Mucosa of rectum (tissue), 2 donors: ENCODE data around the gene CADM1.

ENCODE experiments used
- H3K27ac ChIP-seq, 2 donors: one replicate each; pipeline ENCODE4 v1.7.0; 2013; ENCODE audit warnings: inconsistent platforms in 2 of 2, low read depth in 2 of 2, low read length in 2 of 2
- H3K27me3 ChIP-seq, 2 donors: one replicate each; pipeline ENCODE4 v1.7.0; 2013; ENCODE audit warnings: low read length in 2 of 2; ENCODE audit not compliant: control insufficient read depth in 2 of 2, insufficient read depth in 2 of 2
- H3K36me3 ChIP-seq, 2 donors: one replicate each; pipeline ENCODE4 v1.7.0; 2013; ENCODE audit warnings: low read length in 2 of 2; ENCODE audit not compliant: control insufficient read depth in 2 of 2, insufficient read depth in 2 of 2
- H3K4me1 ChIP-seq, 2 donors: one replicate each; pipeline ENCODE4 v1.7.0; 2013; ENCODE audit warnings: low read length in 2 of 2, mild to moderate bottlenecking in 1 of 2; ENCODE audit not compliant: control insufficient read depth in 2 of 2, insufficient read depth in 2 of 2
- H3K4me3 ChIP-seq, 2 donors: one replicate each; pipeline ENCODE4 v1.7.0; 2013; ENCODE audit warnings: low read length in 2 of 2
- H3K9ac ChIP-seq, 2 donors: one replicate each; pipeline ENCODE4 v1.7.0; 2013; ENCODE audit warnings: low read length in 2 of 2, low read depth in 1 of 2, mild to moderate bottlenecking in 1 of 2
- H3K9me3 ChIP-seq, 2 donors: one replicate each; pipeline ENCODE4 v1.7.0; 2013; ENCODE audit warnings: low read length in 2 of 2; ENCODE audit not compliant: control insufficient read depth in 2 of 2
- donor health status: healthy.
- donor health status: Normal muscosa, but diverticular disease.

The CADM1 gene

GRCh38 chr11:115428306-115428705, 75.9 kb downstream of the CADM1 start:
- H3K9ac ChIP-seq: no peak overlapping the region
- H3K27ac ChIP-seq: no peak overlapping the region
- H3K4me1 ChIP-seq: no peaks in the 10 kb centered on the region
- H3K27me3 ChIP-seq: peaks cover 0 to 7% of the 10 kb centered on the region in 2 donors
- no peaks in the 10 kb centered on the region for H3K9me3 ChIP-seq
- H3K36me3 ChIP-seq: no peaks in the 10 kb centered on the region
- H3K4me3 ChIP-seq: no peak overlapping the region

GRCh38 chr11:115425816-115426215, 78.4 kb downstream of the CADM1 start:
- H3K9me3 ChIP-seq: no peaks in the 10 kb centered on the region
- no peaks in the 10 kb centered on the region for H3K4me1 ChIP-seq
- H3K27me3 ChIP-seq: peaks cover 9 to 19% of the 10 kb centered on the region in 2 donors
- H3K36me3 ChIP-seq: no peaks in the 10 kb centered on the region
- H3K9ac ChIP-seq: no peak overlapping the region
- H3K4me3 ChIP-seq: no peak overlapping the region
- H3K27ac ChIP-seq: no peak overlapping the region

DNA sequence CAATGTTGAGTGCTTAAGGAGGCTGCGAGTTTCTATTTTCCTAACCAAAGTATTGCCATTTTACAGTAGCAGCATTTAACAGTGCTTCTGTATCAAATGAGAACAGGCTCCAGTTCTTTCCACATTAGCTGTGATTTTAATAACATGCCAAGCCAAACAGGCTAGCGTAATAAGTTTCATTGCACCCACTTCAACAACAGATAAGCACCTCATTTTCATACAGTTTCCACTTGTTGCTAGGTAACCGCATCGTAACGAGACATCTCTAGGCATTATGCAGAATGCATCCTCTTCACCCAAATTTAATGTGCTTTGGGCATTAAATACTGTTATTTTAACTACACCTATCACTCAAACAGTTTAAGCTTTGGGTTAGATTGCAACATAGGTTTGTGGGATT, 79.0 kb downstream of the CADM1 start:
- Histone ChIP-seq H3K27me3 (peaks cover 12 to 25% of the 10 kb centered on the region in 2 donors), H3K27ac (no peak overlapping the region), H3K9me3 (no peaks in the 10 kb centered on the region), H3K4me1 (no peaks in the 10 kb centered on the region), H3K4me3 (no peak overlapping the region), H3K9ac (no peak overlapping the region), H3K36me3 (no peaks in the 10 kb centered on the region)

DNA sequence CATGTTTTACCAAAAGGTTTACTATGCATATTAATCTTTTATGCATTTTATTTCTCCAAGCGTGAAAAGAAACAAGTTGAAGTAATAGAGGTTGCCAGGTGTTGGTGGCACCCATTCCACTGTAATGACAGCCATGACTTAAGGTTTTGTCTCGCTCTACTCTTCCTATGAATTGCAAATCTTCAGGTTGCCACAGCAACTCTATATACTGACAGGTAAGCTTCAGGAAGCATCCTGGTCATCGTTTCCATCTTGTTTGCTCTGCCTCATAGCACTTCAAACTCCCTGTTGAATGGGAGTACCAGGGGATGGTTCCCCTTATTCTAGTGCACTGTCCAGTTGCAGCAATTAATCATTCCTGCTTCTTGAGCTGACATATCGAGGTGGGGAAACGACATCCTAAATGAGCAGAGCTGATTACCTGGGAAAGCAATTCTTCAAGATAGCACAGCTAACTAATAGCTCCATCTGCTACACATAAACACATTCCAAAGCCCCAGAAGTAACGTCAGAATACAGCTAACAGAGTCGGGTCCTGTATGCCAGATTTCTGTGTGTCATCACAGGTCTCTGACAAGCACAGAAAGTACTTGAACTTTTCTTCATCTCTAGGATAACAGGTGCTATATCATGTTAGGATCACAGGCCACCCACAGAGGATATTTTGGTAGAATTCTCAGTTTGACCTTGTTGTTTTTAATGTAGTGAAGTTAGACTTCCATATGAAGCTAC, 80.3 kb downstream of the CADM1 start:
- Histone ChIP-seq H3K27me3 (peaks cover 16 to 32% of the 10 kb centered on the region in 2 donors), H3K27ac (no peak overlapping the region), H3K36me3 (no peaks in the 10 kb centered on the region), H3K4me1 (no peaks in the 10 kb centered on the region), H3K9me3 (no peaks in the 10 kb centered on the region), H3K9ac (no peak overlapping the region), H3K4me3 (no peak overlapping the region)

- Histone ChIP-seq H3K9me3 (no peaks in the 10 kb centered on the region), H3K4me1 (no peaks in the 10 kb centered on the region), H3K9ac (no peak overlapping the region), H3K27me3 (peaks cover 17 to 41% of the 10 kb centered on the region in 2 donors), H3K4me3 (no peak overlapping the region), H3K36me3 (no peaks in the 10 kb centered on the region), H3K27ac (no peak overlapping the region)
Observed at GRCh38 chr11:115421992-115422689, 82.1 kb downstream of the CADM1 start.

DNA sequence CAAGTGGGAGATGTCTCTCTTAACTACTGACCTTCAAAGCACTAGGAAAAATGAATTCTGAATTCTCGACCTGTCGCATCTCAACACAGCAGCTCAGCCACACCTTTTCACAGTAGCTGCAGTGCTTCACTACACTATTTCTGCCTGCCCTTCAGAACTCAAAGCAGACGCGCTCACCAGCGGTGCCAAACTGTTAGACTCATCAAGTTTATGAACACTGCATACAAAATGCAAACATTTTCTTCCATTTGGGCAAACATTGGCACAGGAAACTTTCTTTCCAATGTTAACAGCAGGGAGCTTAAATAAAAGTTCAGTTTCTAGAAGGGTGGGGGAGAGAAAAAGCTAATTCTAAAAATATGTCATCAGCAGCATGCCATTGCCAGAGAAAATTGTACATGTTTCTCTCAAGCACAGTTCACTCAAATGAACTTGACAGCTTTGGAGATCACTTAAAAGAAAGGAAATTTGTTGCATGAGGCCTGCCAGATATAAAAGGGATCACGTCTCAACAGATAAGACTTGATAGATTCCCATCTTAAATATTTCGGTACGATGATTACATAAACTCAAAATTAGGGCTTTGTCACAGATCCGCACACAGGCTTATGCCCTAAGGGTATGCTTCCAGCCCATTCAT, 82.7 kb downstream of the CADM1 start:
- no peaks in the 10 kb centered on the region for H3K36me3 ChIP-seq
- H3K4me3 ChIP-seq: no peak overlapping the region
- H3K9me3 ChIP-seq: no peaks in the 10 kb centered on the region
- H3K4me1 ChIP-seq: no peaks in the 10 kb centered on the region
- peaks cover 23 to 43% of the 10 kb centered on the region in 2 donors for H3K27me3 ChIP-seq
- H3K9ac ChIP-seq: no peak overlapping the region
- no peak overlapping the region for H3K27ac ChIP-seq

DNA sequence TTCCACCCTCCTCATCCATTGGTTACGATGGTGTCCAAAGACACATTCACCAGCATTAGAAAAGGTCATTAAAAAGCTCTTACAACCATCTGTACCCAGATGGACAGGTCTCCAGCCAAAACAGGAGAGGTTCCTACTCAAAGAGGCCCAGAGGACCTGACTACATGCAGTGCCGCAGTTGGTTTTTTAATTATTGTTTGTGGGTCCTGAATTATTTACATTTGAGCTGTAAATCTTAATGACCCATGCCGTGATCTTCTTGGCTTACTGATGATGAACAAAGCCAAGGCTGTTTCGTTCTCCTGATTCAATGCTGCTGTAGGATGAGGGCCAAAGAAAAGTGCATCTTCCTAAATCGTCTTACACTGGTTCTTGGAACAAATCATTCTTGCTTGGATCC, 83.7 kb downstream of the CADM1 start:
- H3K9me3 ChIP-seq: no peaks in the 10 kb centered on the region
- H3K36me3 ChIP-seq: no peaks in the 10 kb centered on the region
- no peak overlapping the region for H3K9ac ChIP-seq
- H3K27ac ChIP-seq: no peak overlapping the region
- peaks cover 31 to 40% of the 10 kb centered on the region in 2 donors for H3K27me3 ChIP-seq
- H3K4me1 ChIP-seq: no peaks in the 10 kb centered on the region
- no peak overlapping the region for H3K4me3 ChIP-seq

DNA sequence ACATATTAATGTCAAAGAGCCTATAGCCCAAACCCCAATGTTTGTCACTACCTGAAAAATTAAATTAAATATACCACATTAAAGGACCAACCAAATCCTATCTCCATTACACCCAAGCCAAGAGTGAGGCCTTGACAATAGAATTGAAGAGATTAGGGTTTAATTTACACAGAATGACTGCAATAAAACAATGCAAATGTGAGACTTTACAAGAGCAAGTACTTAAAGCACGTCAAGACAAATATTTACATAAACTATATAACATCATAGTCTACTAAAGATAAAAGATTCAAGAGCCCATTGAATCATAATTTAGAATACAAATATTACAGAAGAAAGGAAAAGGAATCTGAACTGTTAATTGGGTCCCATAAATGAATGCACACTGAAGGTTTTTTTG, 85.6 kb downstream of the CADM1 start:
- Histone ChIP-seq H3K27me3 (peaks cover 31 to 40% of the 10 kb centered on the region in 2 donors), H3K4me3 (no peak overlapping the region), H3K4me1 (no peaks in the 10 kb centered on the region), H3K36me3 (no peaks in the 10 kb centered on the region), H3K9me3 (no peaks in the 10 kb centered on the region), H3K27ac (no peak overlapping the region), H3K9ac (no peak overlapping the region)

DNA sequence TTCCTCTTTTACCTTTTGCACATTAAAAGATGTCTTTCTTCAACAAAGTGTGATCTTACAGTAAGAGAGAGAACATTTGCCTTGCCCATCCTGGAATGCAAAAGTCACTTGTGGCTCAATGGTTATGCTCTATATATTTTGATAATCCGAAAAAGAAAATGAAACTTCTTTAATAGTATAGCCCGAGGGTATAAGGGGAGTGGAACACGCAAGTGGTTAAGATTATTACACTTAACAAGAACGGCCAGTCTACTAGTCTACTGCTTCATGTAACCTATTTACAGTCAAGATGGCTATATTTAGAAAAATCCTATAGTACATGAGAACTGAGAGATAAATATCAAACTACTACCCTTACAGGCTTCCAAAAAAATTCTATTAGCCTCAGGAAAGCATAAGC, 86.1 kb downstream of the CADM1 start:
- H3K9me3 ChIP-seq: no peaks in the 10 kb centered on the region
- no peak overlapping the region for H3K4me3 ChIP-seq
- no peaks in the 10 kb centered on the region for H3K36me3 ChIP-seq
- H3K4me1 ChIP-seq: no peaks in the 10 kb centered on the region
- H3K27ac ChIP-seq: no peak overlapping the region
- no peak overlapping the region for H3K9ac ChIP-seq
- peaks cover 31 to 40% of the 10 kb centered on the region in 2 donors for H3K27me3 ChIP-seq

GRCh38 chr11:115411120-115411519, 93.1 kb downstream of the CADM1 start:
- no peaks in the 10 kb centered on the region for H3K36me3 ChIP-seq
- no peak overlapping the region for H3K27ac ChIP-seq
- no peaks in the 10 kb centered on the region for H3K9me3 ChIP-seq
- H3K9ac ChIP-seq: no peak overlapping the region
- no peak overlapping the region for H3K4me3 ChIP-seq
- peaks cover 0 to 3% of the 10 kb centered on the region in 2 donors for H3K4me1 ChIP-seq
- H3K27me3 ChIP-seq: peaks cover 11 to 36% of the 10 kb centered on the region in 2 donors
